OCI-LY3 (cell line): ENCODE measurements around the gene TGFB3.

Source experiments
- H2AFZ ChIP-seq: fragments of 200-600, 300-600 bp; shearing (Covaris generic); 2 replicates; pipeline ENCODE4 v1.6.0; 2014; ENCODE audit warnings: antibody characterized with exemption, low read depth, low read length
- H3K27ac ChIP-seq: fragments of 200-600, 300-600 bp; sonication (generic); 2 replicates; pipeline ENCODE4 v1.5.1; 2014; ENCODE audit warnings: mild to moderate bottlenecking, low read length, moderate library complexity, mixed read lengths
- H3K27me3 ChIP-seq: fragments of 200-600, 300-600 bp; sonication (generic); 2 replicates; pipeline ENCODE4 v1.6.1; 2014; ENCODE audit warnings: low read depth, low read length, mixed read lengths
- H3K36me3 ChIP-seq: fragments of 200-600, 300-600 bp; sonication (generic); replicated peaks from 2 replicates; pipeline ENCODE3; 2014; ENCODE audit warnings: low read depth, low read length, mixed read lengths
- H3K4me1 ChIP-seq: fragments of 300-600, 200-600 bp; sonication (generic); 2 replicates; pipeline ENCODE4 v1.6.1; 2014; ENCODE audit warnings: low read length, mixed read lengths
- H3K4me2 ChIP-seq: fragments of 200-600, 300-600 bp; sonication (generic); 2 replicates; pipeline ENCODE4 v1.6.1; 2014; ENCODE audit warnings: low read length, mixed read lengths
- H3K4me3 ChIP-seq: fragments of 300-600, 200-600 bp; sonication (generic); 2 replicates; pipeline ENCODE4 v1.5.1; 2014; ENCODE audit warnings: antibody characterized with exemption, mild to moderate bottlenecking, low read length, moderate library complexity
- H3K79me2 ChIP-seq: fragments of 300-600, 200-600 bp; shearing (Covaris generic); 2 replicates; pipeline ENCODE4 v1.6.1; 2014; ENCODE audit warnings: mild to moderate bottlenecking, low read length, mixed read lengths
- H3K9ac ChIP-seq: fragments of 300-600, 200-600 bp; shearing (Covaris generic); 2 replicates; pipeline ENCODE4 v1.6.0; 2014; ENCODE audit warnings: mild to moderate bottlenecking, low read length, moderate library complexity
- H3K9me3 ChIP-seq: fragments of 200-600, 300-600 bp; shearing (Covaris generic); 2 replicates; pipeline ENCODE4 v1.6.1; 2014; ENCODE audit warnings: low read length, mixed read lengths; ENCODE audit not compliant: insufficient read depth
- H4K20me1 ChIP-seq: fragments of 200-600, 300-600 bp; sonication (generic); 2 replicates; pipeline ENCODE4 v1.6.1; 2016; ENCODE audit warnings: low read length, mixed read lengths; ENCODE audit not compliant: insufficient read depth
- CTCF ChIP-seq: fragments of 200-600, 300-600 bp; sonication (generic); IDR thresholded peaks from 2 replicates; pipeline ENCODE4 v1.5.1; 2014; ENCODE audit warnings: antibody characterized with exemption, low read length, low read depth
- EZH2phosphoT487 ChIP-seq: fragments of 200-600 bp; shearing (Covaris generic); IDR thresholded peaks from 2 replicates; pipeline ENCODE4 v1.6.1; 2018; ENCODE audit warnings: antibody characterized with exemption, mixed run types, low read depth

The TGFB3 gene

GRCh38 chr14:75946785-75947184 is 35.0 kb downstream of the TGFB3 start:
- Histone ChIP-seq H2AFZ (no peak overlapping the region), H3K4me3 (no peak overlapping the region), H3K79me2 (no peaks in the 10 kb centered on the region), H3K9ac (no peak overlapping the region), H3K4me2 (no peak overlapping the region), H3K27ac (no peak overlapping the region), H3K9me3 (no peaks in the 10 kb centered on the region), H3K27me3 (no peaks in the 10 kb centered on the region), H4K20me1 (no peaks in the 10 kb centered on the region), H3K36me3 (no peaks in the 10 kb centered on the region), H3K4me1 (no peaks in the 10 kb centered on the region)
- TF ChIP-seq EZH2phosphoT487 (no peak), CTCF (no peak)

- Histone ChIP-seq H3K27ac (no peak overlapping the region), H3K4me3 (no peak overlapping the region), H3K4me1 (no peaks in the 10 kb centered on the region), H3K36me3 (no peaks in the 10 kb centered on the region), H3K9me3 (no peaks in the 10 kb centered on the region), H4K20me1 (no peaks in the 10 kb centered on the region), H2AFZ (no peak overlapping the region), H3K79me2 (no peaks in the 10 kb centered on the region), H3K4me2 (no peak overlapping the region), H3K9ac (no peak overlapping the region), H3K27me3 (no peaks in the 10 kb centered on the region)
- TF ChIP-seq CTCF (no peak), EZH2phosphoT487 (no peak)
These were observed 37.1 kb downstream of the TGFB3 start for GRCh38 chr14:75944607-75945241.

- H2AFZ ChIP-seq: no peak overlapping the region
- H3K9me3 ChIP-seq: no peaks in the 10 kb centered on the region
- no peaks in the 10 kb centered on the region for H4K20me1 ChIP-seq
- no peaks in the 10 kb centered on the region for H3K79me2 ChIP-seq
- H3K4me2 ChIP-seq: no peak overlapping the region
- no peaks in the 10 kb centered on the region for H3K4me1 ChIP-seq
- no peaks in the 10 kb centered on the region for H3K36me3 ChIP-seq
- H3K27ac ChIP-seq: no peak overlapping the region
- no peaks in the 10 kb centered on the region for H3K27me3 ChIP-seq
- no peak overlapping the region for H3K9ac ChIP-seq
- no peak overlapping the region for H3K4me3 ChIP-seq
- TF ChIP-seq EZH2phosphoT487 (no peak), CTCF (no peak)
These were observed 40.8 kb downstream of the TGFB3 start for GRCh38 chr14:75941030-75941429.

- Histone ChIP-seq H3K9ac (no peak overlapping the region), H3K4me3 (no peak overlapping the region), H4K20me1 (no peaks in the 10 kb centered on the region), H2AFZ (no peak overlapping the region), H3K36me3 (no peaks in the 10 kb centered on the region), H3K4me1 (no peaks in the 10 kb centered on the region), H3K9me3 (no peaks in the 10 kb centered on the region), H3K27me3 (no peaks in the 10 kb centered on the region), H3K27ac (no peak overlapping the region), H3K79me2 (no peaks in the 10 kb centered on the region), H3K4me2 (no peak overlapping the region)
- TF ChIP-seq EZH2phosphoT487 (no peak), CTCF (no peak)
These were observed 42.6 kb downstream of the TGFB3 start for GRCh38 chr14:75939200-75939599.
